Measurements from ENCODE around the gene USP36.

DNA sequence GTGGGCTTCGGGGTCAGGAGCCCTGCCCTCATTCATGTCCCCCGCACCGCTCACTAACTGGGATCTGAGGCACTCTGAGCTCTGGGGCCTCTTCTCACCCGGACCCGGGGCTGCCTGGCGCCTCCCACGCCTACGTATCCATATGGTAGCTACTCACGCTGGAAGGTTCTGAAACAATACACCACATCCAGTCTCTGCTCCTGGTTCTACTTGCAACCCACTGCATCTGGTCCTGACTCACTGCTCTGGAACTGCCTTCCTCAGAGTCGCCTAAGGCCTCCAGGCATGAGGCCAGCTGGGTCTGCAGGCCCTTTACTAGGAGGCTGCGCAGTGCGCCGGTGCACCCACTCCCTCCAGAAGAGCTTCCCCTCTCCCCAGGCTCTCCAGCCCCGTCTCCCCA, 18.1 kb downstream of the USP36 start:
- TF ChIP-seq EZH2 (IDR thresholded peaks at IDR 0.05; ENCODE audit: borderline replicate concordance, low read length), result no peak
- TF ChIP-seq, protein P1, sequence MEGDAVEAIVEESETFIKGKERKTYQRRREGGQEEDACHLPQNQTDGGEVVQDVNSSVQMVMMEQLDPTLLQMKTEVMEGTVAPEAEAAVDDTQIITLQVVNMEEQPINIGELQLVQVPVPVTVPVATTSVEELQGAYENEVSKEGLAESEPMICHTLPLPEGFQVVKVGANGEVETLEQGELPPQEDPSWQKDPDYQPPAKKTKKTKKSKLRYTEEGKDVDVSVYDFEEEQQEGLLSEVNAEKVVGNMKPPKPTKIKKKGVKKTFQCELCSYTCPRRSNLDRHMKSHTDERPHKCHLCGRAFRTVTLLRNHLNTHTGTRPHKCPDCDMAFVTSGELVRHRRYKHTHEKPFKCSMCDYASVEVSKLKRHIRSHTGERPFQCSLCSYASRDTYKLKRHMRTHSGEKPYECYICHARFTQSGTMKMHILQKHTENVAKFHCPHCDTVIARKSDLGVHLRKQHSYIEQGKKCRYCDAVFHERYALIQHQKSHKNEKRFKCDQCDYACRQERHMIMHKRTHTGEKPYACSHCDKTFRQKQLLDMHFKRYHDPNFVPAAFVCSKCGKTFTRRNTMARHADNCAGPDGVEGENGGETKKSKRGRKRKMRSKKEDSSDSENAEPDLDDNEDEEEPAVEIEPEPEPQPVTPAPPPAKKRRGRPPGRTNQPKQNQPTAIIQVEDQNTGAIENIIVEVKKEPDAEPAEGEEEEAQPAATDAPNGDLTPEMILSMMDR (conservative IDR thresholded peaks at IDR 0.05 in 1 of 2, IDR thresholded peaks at IDR 0.05 in 1 of 2; ENCODE audit: extremely low read depth in 1 of 2, insufficient read depth in 1 of 2, low read depth in 1 of 2, low read length in 2 of 2), result no peak

Data from mammary epithelial cell (primary cell).